ENCODE measurements around the gene AP1S3.

GRCh38 chr2:223884399-223884798 is 47.0 kb upstream of the AP1S3 start:
- no peak for TF ChIP-seq CTCF (conservative IDR thresholded peaks at IDR 0.05; ENCODE audit: low read depth, low read length)
- no peak for TF ChIP-seq EZH2phosphoT487 (IDR thresholded peaks at IDR 0.05; ENCODE audit: borderline replicate concordance, low read length)
- TF ChIP-seq EZH2 (IDR thresholded peaks at IDR 0.05; ENCODE audit: low read length, unreplicated experiment), result no peak

All from PC-3 (cell line).